GM12878 (cell line): ENCODE results near the gene DHX57. TPM values are rescaled to one million over a fixed set of nuclear protein-coding genes. Genes with fewer than 3 reads are reported as not detected.

Experiments used
- ATAC-seq: fragments of 200-7000 bp; cut with Tn5 transposase; 3 replicates; pipeline ENCODE4 v1.9.1; 2020; ENCODE audit warnings: mild to moderate bottlenecking, moderate library complexity
- BruUV-seq: library from RNA; stranded (reverse); fragments of 400-500 nt; replicated peaks from 2 replicates; lab custom pipeline; 2021; lab: Mats Ljungman, UMichigan
- CTCF ChIA-PET: fragments of 300-600 bp; sonication (Branson Sonifier 250); formaldehyde crosslinking; extraction: SDS; loops from one replicate; lab custom pipeline; 2021; ENCODE audit warnings: inconsistent platforms; lab: Yijun Ruan, JAX
- POLR2A ChIA-PET: fragments of 350-600 bp; formaldehyde crosslinking; extraction: SDS; loops from one replicate; lab custom pipeline; 2021; ENCODE audit warnings: inconsistent platforms; lab: Charles Lee
- RAD21 ChIA-PET: fragments of 300-600 bp; sonication (Branson Sonifier 250); formaldehyde crosslinking; loops from one replicate; lab custom pipeline; 2023; ENCODE audit warnings: antibody characterized with exemption; ENCODE audit not compliant: unreplicated experiment; lab: Charles Lee
- SMC1A ChIA-PET: fragments of 300-600 bp; sonication (Branson Sonifier 250); formaldehyde crosslinking; loops from one replicate; lab custom pipeline; 2023; ENCODE audit not compliant: unreplicated experiment, uncharacterized antibody; lab: Charles Lee
- DNase-seq: peaks from one replicate; pipeline ENCODE4 v3.0.0-alpha.2; 2011; ENCODE audit warnings: low read depth, low spot score
- FAIRE-seq: peaks from 3 replicates; lab custom pipeline; 2011; peaks lifted over from hg19 to GRCh38; lab: Jason Lieb, UNC
- H2AFZ ChIP-seq: 2 replicates; pipeline ENCODE4 v1.6.0; 2011; ENCODE audit warnings: low read depth, low read length, control low read depth; ENCODE audit not compliant: control insufficient read depth
- H3K27ac ChIP-seq: 2 replicates; pipeline ENCODE4 v1.5.1; 2011; ENCODE audit warnings: control low read depth; ENCODE audit not compliant: control insufficient read depth, insufficient read depth
- H3K27me3 ChIP-seq, 2 experiments: replicated peaks in 1 of 2; 2 replicates each; pipeline versions ENCODE4 v1.6.0 to v1.6.1; 2011; ENCODE audit warnings: low read length in 1 of 2; ENCODE audit not compliant: control insufficient read depth in 2 of 2, insufficient read depth in 2 of 2
- H3K36me3 ChIP-seq, 2 experiments: 2 replicates each; pipeline ENCODE4 v1.5.1; 2011; ENCODE audit warnings: low read length in 1 of 2; ENCODE audit not compliant: control insufficient read depth in 2 of 2, insufficient read depth in 2 of 2
- H3K4me1 ChIP-seq: 2 replicates; pipeline ENCODE4 v1.6.1; 2011; ENCODE audit warnings: mild to moderate bottlenecking, low read length, moderate library complexity, mixed read lengths; ENCODE audit not compliant: control insufficient read depth, insufficient read depth
- H3K4me2 ChIP-seq: 2 replicates; pipeline ENCODE4 v1.6.0; 2011; ENCODE audit warnings: control low read depth; ENCODE audit not compliant: control insufficient read depth, insufficient read depth
- H3K4me3 ChIP-seq: fragments of 200-600 bp; sonication (generic); 2 replicates; pipeline ENCODE4 v1.5.1; 2016
- H3K79me2 ChIP-seq: 2 replicates; pipeline ENCODE4 v1.6.0; 2011; ENCODE audit warnings: low read length; ENCODE audit not compliant: control insufficient read depth, insufficient read depth
- H3K9ac ChIP-seq: 2 replicates; pipeline ENCODE4 v1.8.0; 2011; ENCODE audit warnings: low read length, control low read depth, mixed read lengths; ENCODE audit not compliant: control insufficient read depth, insufficient read depth
- H3K9me3 ChIP-seq: replicated peaks from 3 replicates; pipeline ENCODE4 v1.5.1; 2011; ENCODE audit warnings: mild to moderate bottlenecking, low read length; ENCODE audit not compliant: control insufficient read depth, insufficient read depth
- H4K20me1 ChIP-seq: 2 replicates; pipeline ENCODE4 v1.6.0; 2011; ENCODE audit not compliant: control insufficient read depth, insufficient read depth
- BHLHE40 ChIP-seq, 2 experiments: fragments of 450-650 bp in 1 of 2; IDR thresholded peaks; 2 replicates each; pipeline ENCODE4 v1.6.1; 2011 to 2017; ENCODE audit warnings: low read depth in 2 of 2, borderline replicate concordance in 1 of 2, improper control_type of control experiment in 1 of 2, low read length in 1 of 2, mild to moderate bottlenecking in 1 of 2
- CEBPZ ChIP-seq: fragments of 150-350 bp; IDR thresholded peaks from 2 replicates; pipeline ENCODE4 v1.6.1; 2016; ENCODE audit warnings: low read depth, low read length
- ELK1 ChIP-seq: IDR thresholded peaks from 2 replicates; pipeline ENCODE4 v1.6.1; 2012; ENCODE audit warnings: low read depth, low read length, improper control_type of control experiment
- IKZF2 ChIP-seq, 2 experiments: fragments of 450-650 bp; IDR thresholded peaks; 2 replicates each; pipeline ENCODE4 v1.6.1; 2017; ENCODE audit warnings: mild to moderate bottlenecking in 2 of 2, moderate library complexity in 2 of 2
- JUND ChIP-seq: IDR thresholded peaks from 2 replicates; pipeline ENCODE4 v1.6.1; 2012; ENCODE audit warnings: low read depth, mild to moderate bottlenecking, low read length, improper control_type of control experiment, moderate library complexity
- KDM1A ChIP-seq: fragments of 200-600 bp; sonication (generic); IDR thresholded peaks from 2 replicates; pipeline ENCODE4 v1.6.1; 2016; ENCODE audit warnings: borderline replicate concordance
- NKRF ChIP-seq: fragments of 450-650 bp; conservative IDR thresholded peaks from 2 replicates; pipeline ENCODE4 v1.6.1; 2017; ENCODE audit warnings: mild to moderate bottlenecking, moderate library complexity
- NR2F1 ChIP-seq: fragments of 450-650 bp; conservative IDR thresholded peaks from 2 replicates; pipeline ENCODE4 v1.6.1; 2017; ENCODE audit warnings: mild to moderate bottlenecking
- NRF1 ChIP-seq: conservative IDR thresholded peaks from 2 replicates; pipeline ENCODE4 v1.6.1; 2011; ENCODE audit warnings: mild to moderate bottlenecking, low read depth, low read length, improper control_type of control experiment
- RB1 ChIP-seq: fragments of 450-650 bp; formaldehyde crosslinking; IDR thresholded peaks from 2 replicates; pipeline ENCODE4 v1.6.1; 2017; ENCODE audit warnings: mild to moderate bottlenecking, borderline replicate concordance
- RCOR1 ChIP-seq: conservative IDR thresholded peaks from 2 replicates; pipeline ENCODE4 v1.6.1; 2012; ENCODE audit warnings: low read depth, low read length, improper control_type of control experiment
- SREBF2 ChIP-seq: IDR thresholded peaks from 2 replicates; pipeline ENCODE4 v1.6.1; 2012; ENCODE audit warnings: mild to moderate bottlenecking, low read length
- SUZ12 ChIP-seq: fragments of 200-600 bp; sonication (generic); IDR thresholded peaks from one replicate; pipeline ENCODE4 v1.6.1; 2018; ENCODE audit warnings: antibody characterized with exemption, mild to moderate bottlenecking; ENCODE audit not compliant: unreplicated experiment
- USF2 ChIP-seq: IDR thresholded peaks from 2 replicates; pipeline ENCODE4 v1.6.1; 2011; ENCODE audit warnings: low read depth, low read length, improper control_type of control experiment, borderline replicate concordance
- in situ Hi-C: fragments of 300-500 bp; cut with MboI; formaldehyde crosslinking; loops from 9 replicates; pipeline ENCODE4 v1.14.3; 2018; ENCODE audit warnings: mixed read lengths
- intact Hi-C: fragments of 100-400 bp; cut with micrococcal nuclease; formaldehyde crosslinking; loops from one replicate; pipeline ENCODE4 v1.14.2; 2022; ENCODE audit not compliant: unreplicated experiment
- polyA plus RNA-seq, 11 experiments: library from polyadenylated mRNA; depleted of rRNA in 4 of 11; unstranded in 6 of 11; stranded (reverse) in 5 of 11; fragments of >200 nt; fragmentation: Nextera tagmentation in 4 of 11; fragmentation: Illumina TruSeq in 1 of 11; extraction: Ambion mirVana in 4 of 11; extraction: Trizol in 1 of 11; gene quantifications; 1 replicate in 1 of 11; 2 replicates in 10 of 11; pipeline versions ENCODE4 v1.2.1 to v1.2.3, GENCODE V29; 2011 to 2016; ENCODE audit warnings: inconsistent platforms in 2 of 11, missing spikeins in 2 of 11, low read depth in 1 of 11
- total RNA-seq, 4 experiments: library from RNA; depleted of rRNA in 3 of 4; stranded (reverse); fragments of >200 nt in 3 of 4; fragmentation: Illumina TruSeq in 1 of 4; extraction: Trizol in 1 of 4; gene quantifications; 2 replicates each; pipeline versions ENCODE4 v1.2.1 to v1.2.3, GENCODE V29; 2013 to 2021
- TF ChIP-seq, protein P1 (sequence below): fragments of 450-650 bp; IDR thresholded peaks from 2 replicates; pipeline ENCODE4 v1.6.1; 2018; ENCODE audit warnings: borderline replicate concordance, mild to moderate bottlenecking; ENCODE audit not compliant: partially characterized antibody

The DHX57 gene
- total and polyA plus RNA-seq, 10 of the 15 experiments (the other 5 are each of a cell fraction or from before 2014, with no cell fraction given): 6.5 to 18.0 (median 15.8) TPM

DNA sequence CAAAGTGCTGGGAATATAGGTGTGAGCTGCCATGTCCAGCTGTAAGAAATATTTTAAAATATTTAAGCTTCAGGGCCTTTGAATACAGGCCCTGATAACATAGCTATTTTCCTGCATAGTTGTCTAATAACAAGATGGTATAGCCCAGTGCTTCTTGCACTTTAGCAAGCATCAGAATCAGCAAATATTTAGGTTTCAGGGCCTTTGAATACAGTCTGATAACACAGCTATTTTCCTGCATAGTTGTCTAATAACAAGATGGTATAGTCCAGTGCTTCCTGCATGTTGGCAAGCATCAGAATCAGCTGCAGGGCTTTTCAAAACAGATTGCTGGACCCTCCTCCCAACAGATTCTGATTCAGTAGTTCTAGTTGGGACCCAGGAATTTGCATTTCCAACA lies 92.1 kb downstream of the DHX57 start:
- H3K4me2 ChIP-seq: no peak overlapping the region
- H3K4me3 ChIP-seq: no peak overlapping the region
- intact Hi-C loops (no loop called here), in situ Hi-C loops (no loop called here)
- H3K36me3 ChIP-seq: peaks cover 0 to 3% of the 10 kb centered on the region in 2 experiments; a peak in 2 of 4 replicates
- peaks cover 6% of the 10 kb centered on the region for H3K79me2 ChIP-seq
- no peak overlapping the region for H3K9ac ChIP-seq
- SMC1A ChIA-PET: interaction anchor here (1.0 kb wide), 1 partner anchor 10 kb away, joined by 3 read pairs; no protein-coding TSS in a partner anchor
- 0 out of 2 replicates have a peak, but pooled peaks cover 2% of the 10 kb centered on the region for H3K4me1 ChIP-seq
- RAD21 ChIA-PET: no interaction called here
- ATAC-seq (no peak), FAIRE-seq (no peak), DNase-seq (no peak)
- no peak overlapping the region for H2AFZ ChIP-seq
- no peaks in the 10 kb centered on the region for H3K27me3 ChIP-seq
- POLR2A ChIA-PET: no interaction called here
- CTCF ChIA-PET: no interaction called here
- H3K9me3 ChIP-seq: no peaks in the 10 kb centered on the region
- BruUV-seq: no TSS peak
- H4K20me1 ChIP-seq: no peaks in the 10 kb centered on the region
- no peak overlapping the region for H3K27ac ChIP-seq
- no peak for TF ChIP-seq NR2F1
- no peak for TF ChIP-seq NRF1
- TF ChIP-seq ELK1: no peak
- TF ChIP-seq CEBPZ: no peak
- TF ChIP-seq RCOR1: no peak
- no peak for TF ChIP-seq NKRF
- TF ChIP-seq, protein P1, sequence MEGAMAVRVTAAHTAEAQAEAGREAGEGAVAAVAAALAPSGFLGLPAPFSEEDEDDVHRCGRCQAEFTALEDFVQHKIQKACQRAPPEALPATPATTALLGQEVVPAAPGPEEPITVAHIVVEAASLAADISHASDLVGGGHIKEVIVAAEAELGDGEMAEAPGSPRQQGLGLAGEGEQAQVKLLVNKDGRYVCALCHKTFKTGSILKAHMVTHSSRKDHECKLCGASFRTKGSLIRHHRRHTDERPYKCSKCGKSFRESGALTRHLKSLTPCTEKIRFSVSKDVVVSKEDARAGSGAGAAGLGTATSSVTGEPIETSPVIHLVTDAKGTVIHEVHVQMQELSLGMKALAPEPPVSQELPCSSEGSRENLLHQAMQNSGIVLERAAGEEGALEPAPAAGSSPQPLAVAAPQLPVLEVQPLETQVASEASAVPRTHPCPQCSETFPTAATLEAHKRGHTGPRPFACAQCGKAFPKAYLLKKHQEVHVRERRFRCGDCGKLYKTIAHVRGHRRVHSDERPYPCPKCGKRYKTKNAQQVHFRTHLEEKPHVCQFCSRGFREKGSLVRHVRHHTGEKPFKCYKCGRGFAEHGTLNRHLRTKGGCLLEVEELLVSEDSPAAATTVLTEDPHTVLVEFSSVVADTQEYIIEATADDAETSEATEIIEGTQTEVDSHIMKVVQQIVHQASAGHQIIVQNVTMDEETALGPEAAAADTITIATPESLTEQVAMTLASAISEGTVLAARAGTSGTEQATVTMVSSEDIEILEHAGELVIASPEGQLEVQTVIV: no peak
- TF ChIP-seq IKZF2 (IDR thresholded peaks at IDR 0.05): no peak
- TF ChIP-seq KDM1A: no peak
- no peak for TF ChIP-seq BHLHE40 (IDR thresholded peaks at IDR 0.05; ENCODE audit: borderline replicate concordance in 1 of 2, low read depth in 2 of 2, low read length in 1 of 2)
- TF ChIP-seq USF2: no peak
- TF ChIP-seq SREBF2: no peak
- no peak for TF ChIP-seq JUND
- TF ChIP-seq RB1: no peak
- TF ChIP-seq SUZ12: no peak
